GM18867 (cell line): Measurements from ENCODE around the gene CASP3.
"Not testable (repeated sequence)": the region's sequence is repeated elsewhere in the genome, so short reads cannot be mapped to it uniquely, and the experiment has no call there.

Source experiments
- ATAC-seq: cut with Tn5 transposase; IDR thresholded peaks from one replicate; pipeline ENCODE4 v1.9.1; 2021; ENCODE audit warnings: mild to moderate bottlenecking, moderate library complexity; ENCODE audit not compliant: unreplicated experiment

Gene CASP3

GRCh38 chr4:184636144-184636543 is 13.1 kb downstream of the CASP3 start:
- ATAC-seq, result no peak

- ATAC-seq, result no peak
Measured at GRCh38 chr4:184635381-184635780, 13.9 kb downstream of the CASP3 start.

GRCh38 chr4:184632842-184633241 is 16.4 kb downstream of the CASP3 start:
- ATAC-seq, result no peak

GRCh38 chr4:184628103-184628502 is 21.1 kb downstream of the CASP3 start:
- ATAC-seq, result no peak

- ATAC-seq, result not testable (repeated sequence)
Measured at GRCh38 chr4:184625783-184626596, 23.3 kb downstream of the CASP3 start.

- ATAC-seq, result no peak
Measured at GRCh38 chr4:184624972-184625554, 24.2 kb downstream of the CASP3 start.

GRCh38 chr4:184624504-184624903 is 24.7 kb downstream of the CASP3 start:
- ATAC-seq, result not testable (repeated sequence)

- no peak for ATAC-seq
Measured at GRCh38 chr4:184621518-184621917, 27.7 kb downstream of the CASP3 start.

- no peak for ATAC-seq
Measured at GRCh38 chr4:184620212-184620867, 28.9 kb downstream of the CASP3 start.

- ATAC-seq, result no peak
Measured at GRCh38 chr4:184617600-184618196, 31.5 kb downstream of the CASP3 start.

GRCh38 chr4:184616633-184617551 is 32.4 kb downstream of the CASP3 start:
- peak; percentile 86 for ATAC-seq

GRCh38 chr4:184616168-184616567 is 33.1 kb downstream of the CASP3 start:
- not testable (repeated sequence) for ATAC-seq

GRCh38 chr4:184614509-184614908 is 34.7 kb downstream of the CASP3 start:
- no peak for ATAC-seq

- no peak for ATAC-seq
Measured at GRCh38 chr4:184613405-184613804, 35.8 kb downstream of the CASP3 start.

GRCh38 chr4:184612074-184612473 is 37.2 kb downstream of the CASP3 start:
- no peak for ATAC-seq

- not testable (repeated sequence) for ATAC-seq
Measured at GRCh38 chr4:184607429-184607828, 41.8 kb downstream of the CASP3 start.

- not testable (repeated sequence) for ATAC-seq
Measured at GRCh38 chr4:184602857-184603256, 46.4 kb downstream of the CASP3 start.

- ATAC-seq, result not testable (repeated sequence)
Measured at GRCh38 chr4:184600982-184601381, 48.3 kb downstream of the CASP3 start.

GRCh38 chr4:184599492-184600135 is 49.6 kb downstream of the CASP3 start:
- ATAC-seq, result no peak
